HEK293 (cell line): ENCODE measurements around the gene LMLN.

Source experiments
- CTCF ChIP-seq: fragments of 450-650 bp; formaldehyde crosslinking; IDR thresholded peaks from 2 replicates; pipeline ENCODE4 v1.5.1; 2016; ENCODE audit warnings: missing biosample characterization, missing genetic modification characterization
- ZBTB7A ChIP-seq: fragments of 450-650 bp; formaldehyde crosslinking; IDR thresholded peaks from 2 replicates; pipeline ENCODE4 v1.5.1; 2016; ENCODE audit warnings: low read depth, missing biosample characterization, missing genetic modification characterization
- ZFP37 ChIP-seq: fragments of 450-650 bp; formaldehyde crosslinking; IDR thresholded peaks from 2 replicates; pipeline ENCODE4 v1.5.1; 2016; ENCODE audit warnings: missing biosample characterization, missing genetic modification characterization
- ZNF214 ChIP-seq: fragments of 450-650 bp; formaldehyde crosslinking; IDR thresholded peaks from 2 replicates; pipeline ENCODE4 v1.5.1; 2017; ENCODE audit warnings: missing biosample characterization, mild to moderate bottlenecking, missing genetic modification characterization, borderline replicate concordance
- ZNF548 ChIP-seq: fragments of 450-650 bp; formaldehyde crosslinking; IDR thresholded peaks from 2 replicates; pipeline ENCODE4 v1.5.1; 2016; ENCODE audit warnings: missing biosample characterization, missing genetic modification characterization
- TF ChIP-seq, protein P1 (sequence below): fragments of 450-650 bp; formaldehyde crosslinking; IDR thresholded peaks from 2 replicates; pipeline ENCODE4 v1.5.1; 2016; ENCODE audit warnings: missing biosample characterization, missing genetic modification characterization, low read depth

DNA sequence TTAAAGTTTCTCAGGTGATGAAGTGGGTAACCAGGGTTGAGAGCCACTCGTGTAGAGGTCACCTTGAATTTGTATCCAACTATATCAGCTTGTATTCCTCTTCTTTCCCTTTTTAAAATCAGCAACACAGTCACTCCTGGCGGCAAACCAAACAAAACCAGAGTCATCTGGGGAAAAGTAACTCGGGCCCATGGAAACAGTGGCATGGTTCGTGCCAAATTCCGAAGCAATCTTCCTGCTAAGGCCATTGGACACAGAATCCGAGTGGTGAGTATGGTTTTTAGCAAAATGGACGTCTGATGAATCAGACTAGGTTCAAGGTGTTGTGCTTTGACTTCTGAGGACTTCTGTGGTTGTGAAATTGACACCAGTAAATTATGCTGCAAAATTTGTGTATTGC, 6.1 kb upstream of the LMLN start:
- no peak for TF ChIP-seq ZBTB7A
- no peak for TF ChIP-seq CTCF (tag by site-specific recombination)
- TF ChIP-seq ZNF214: no peak
- TF ChIP-seq, protein P1, sequence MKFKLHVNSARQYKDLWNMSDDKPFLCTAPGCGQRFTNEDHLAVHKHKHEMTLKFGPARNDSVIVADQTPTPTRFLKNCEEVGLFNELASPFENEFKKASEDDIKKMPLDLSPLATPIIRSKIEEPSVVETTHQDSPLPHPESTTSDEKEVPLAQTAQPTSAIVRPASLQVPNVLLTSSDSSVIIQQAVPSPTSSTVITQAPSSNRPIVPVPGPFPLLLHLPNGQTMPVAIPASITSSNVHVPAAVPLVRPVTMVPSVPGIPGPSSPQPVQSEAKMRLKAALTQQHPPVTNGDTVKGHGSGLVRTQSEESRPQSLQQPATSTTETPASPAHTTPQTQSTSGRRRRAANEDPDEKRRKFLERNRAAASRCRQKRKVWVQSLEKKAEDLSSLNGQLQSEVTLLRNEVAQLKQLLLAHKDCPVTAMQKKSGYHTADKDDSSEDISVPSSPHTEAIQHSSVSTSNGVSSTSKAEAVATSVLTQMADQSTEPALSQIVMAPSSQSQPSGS (tag by site-specific recombination): no peak
- no peak for TF ChIP-seq ZNF548 (tag by site-specific recombination)
- no peak for TF ChIP-seq ZFP37 (tag by site-specific recombination)
